K562 (cell line): ENCODE results near the gene PDCD6IP. TPM values are rescaled to one million over a fixed set of nuclear protein-coding genes. Genes with fewer than 3 reads are reported as not detected.

Experiments used
- ARID2 ChIP-seq: fragments of 450-650 bp; IDR thresholded peaks from 2 replicates; pipeline ENCODE4 v1.6.1; 2017; ENCODE audit warnings: antibody characterized with exemption, mild to moderate bottlenecking
- CCAR2 ChIP-seq: fragments of 200-400 bp; formaldehyde crosslinking; IDR thresholded peaks from 2 replicates; pipeline ENCODE4 v1.6.1; 2017; ENCODE audit warnings: mild to moderate bottlenecking, low read depth, low read length
- DDX20 ChIP-seq: fragments of 450-650 bp; IDR thresholded peaks from 2 replicates; pipeline ENCODE4 v1.6.1; 2016; ENCODE audit warnings: missing genetic modification characterization, low read depth, mild to moderate bottlenecking, missing compliant biosample characterization, moderate library complexity
- EP400 ChIP-seq: fragments of 450-650 bp; IDR thresholded peaks from 2 replicates; pipeline ENCODE4 v1.6.1; 2017; ENCODE audit warnings: antibody characterized with exemption, mild to moderate bottlenecking, moderate library complexity
- IRF2 ChIP-seq: sonication (generic); formaldehyde crosslinking; IDR thresholded peaks from 2 replicates; pipeline ENCODE4 v1.8.1; 2022; ENCODE audit warnings: mild to moderate bottlenecking, missing genetic modification reagents
- NFIC ChIP-seq: fragments of 450-650 bp; IDR thresholded peaks from 2 replicates; pipeline ENCODE4 v1.6.1; 2017; ENCODE audit warnings: mild to moderate bottlenecking, inconsistent platforms
- PHF8 ChIP-seq: fragments of 200-600 bp; sonication (generic); IDR thresholded peaks from 2 replicates; pipeline ENCODE4 v1.6.1; 2012; ENCODE audit warnings: mixed run types, mild to moderate bottlenecking, inconsistent platforms, low read length, moderate library complexity, borderline replicate concordance
- RBM15 ChIP-seq: fragments of 200-400 bp; formaldehyde crosslinking; IDR thresholded peaks from 2 replicates; pipeline ENCODE4 v1.6.1; 2018; ENCODE audit warnings: mild to moderate bottlenecking, low read length, moderate library complexity; ENCODE audit not compliant: insufficient read depth
- SRSF9 ChIP-seq: fragments of 200-400 bp; formaldehyde crosslinking; IDR thresholded peaks from 2 replicates; pipeline ENCODE4 v1.6.1; 2017; ENCODE audit warnings: low read depth, low read length, borderline replicate concordance
- SUPT5H ChIP-seq: fragments of 450-650 bp; IDR thresholded peaks from 2 replicates; pipeline ENCODE4 v1.6.1; 2016
- TAL1 ChIP-seq: fragments of 450-650 bp; IDR thresholded peaks from 2 replicates; pipeline ENCODE4 v1.6.1; 2016; ENCODE audit warnings: mild to moderate bottlenecking
- XRCC4 ChIP-seq: IDR thresholded peaks from one replicate; pipeline ENCODE4 v1.6.1; 2011; ENCODE audit not compliant: insufficient read depth, insufficient read length; ENCODE audit errors: extremely low read depth
- ZNF134 ChIP-seq: fragments of 250-450 bp; sonication (Bioruptor Pico); conservative IDR thresholded peaks from 2 replicates; pipeline ENCODE4 v1.4.0; 2020
- ZNF143 ChIP-seq: sonication (generic); formaldehyde crosslinking; IDR thresholded peaks from 2 replicates; pipeline ENCODE4 v1.9.0; 2022; ENCODE audit warnings: mild to moderate bottlenecking, missing genetic modification reagents
- ZNF778 ChIP-seq: fragments of 450-650 bp; formaldehyde crosslinking; IDR thresholded peaks from 2 replicates; pipeline ENCODE4 v1.4.0; 2020; ENCODE audit warnings: mild to moderate bottlenecking, moderate library complexity
- polyA plus RNA-seq, 8 experiments: library from polyadenylated mRNA; depleted of rRNA in 4 of 8; stranded (reverse) in 5 of 8; unstranded in 3 of 8; fragments of >200 nt; fragmentation: Nextera tagmentation in 2 of 8; fragmentation: Illumina TruSeq in 1 of 8; extraction: Ambion mirVana in 2 of 8; extraction: Trizol in 1 of 8; gene quantifications; 2 replicates each; pipeline versions ENCODE4 v1.2.1 to v1.2.3, GENCODE V29; 2011 to 2014; ENCODE audit warnings: inconsistent platforms in 1 of 8, missing spikeins in 1 of 8
- total RNA-seq, 7 experiments: library from RNA; depleted of rRNA in 6 of 7; stranded (reverse); fragments of >200 nt in 6 of 7; fragmentation: Illumina TruSeq in 2 of 7; extraction: Trizol in 2 of 7; gene quantifications; 2 replicates each; pipeline versions ENCODE4 v1.2.1 to v1.2.3, GENCODE V29; 2011 to 2021; ENCODE audit warnings: low replicate concordance in 1 of 7
- TF ChIP-seq, protein P1 (sequence below): fragments of 150-350 bp; IDR thresholded peaks from 2 replicates; pipeline ENCODE4 v1.6.1; 2014; ENCODE audit warnings: low read depth, mild to moderate bottlenecking, low read length, borderline replicate concordance
- TF ChIP-seq, protein P2 (sequence below): sonication (generic); formaldehyde crosslinking; IDR thresholded peaks from 2 replicates; pipeline ENCODE4 v1.8.1; 2022; ENCODE audit warnings: missing genetic modification reagents
- TF ChIP-seq, protein P3 (sequence below): fragments of 450-650 bp; IDR thresholded peaks from 2 replicates; pipeline ENCODE4 v1.7.1; 2018; ENCODE audit warnings: mild to moderate bottlenecking, low read depth; ENCODE audit not compliant: partially characterized antibody
- TF ChIP-seq, protein P4 (sequence below): IDR thresholded peaks from 3 replicates; pipeline ENCODE4 v1.6.1; 2011; ENCODE audit warnings: borderline replicate concordance, mild to moderate bottlenecking; ENCODE audit not compliant: insufficient read length, insufficient read depth

The PDCD6IP gene
- total and polyA plus RNA-seq, 9 of the 15 experiments (the other 6 are each of a cell fraction or from before 2014, with no cell fraction given), result 40.2 to 302 (median 122) TPM

DNA sequence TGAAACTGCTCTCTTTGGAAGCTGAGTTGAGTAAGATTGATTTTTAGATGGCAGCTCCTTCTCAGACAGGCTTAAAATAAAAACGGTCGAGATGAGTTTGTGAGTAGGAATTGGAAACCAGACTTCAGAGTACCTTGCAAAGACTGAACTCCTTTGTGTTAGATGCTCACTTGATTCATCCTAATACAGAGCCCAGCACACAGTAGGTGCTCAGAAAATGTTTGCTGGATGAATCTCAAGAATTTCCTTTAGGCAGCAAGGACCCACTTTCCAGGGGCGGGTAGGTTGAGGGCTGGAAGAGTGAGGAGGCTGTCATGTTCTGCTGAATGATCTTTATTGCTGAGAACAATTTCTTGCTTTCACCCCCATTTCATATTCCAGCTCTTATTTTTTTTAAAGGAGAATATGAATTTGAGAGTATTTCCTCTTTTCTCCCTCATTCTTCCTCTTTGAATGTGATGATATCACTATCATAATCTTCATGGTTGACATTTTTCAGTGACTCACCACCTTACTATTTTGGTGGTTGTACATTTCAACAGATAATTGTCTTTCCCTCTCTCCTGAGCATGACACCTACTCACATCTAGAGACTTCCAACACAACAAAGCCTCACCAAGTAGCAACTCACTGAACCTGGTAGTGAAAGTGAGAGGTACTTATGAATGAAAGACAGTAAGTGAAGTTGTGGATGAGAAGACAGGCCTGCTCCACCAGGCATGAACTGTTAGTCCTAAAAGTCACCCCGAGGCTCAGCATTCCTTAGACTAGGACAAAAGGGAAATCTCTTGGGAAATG lies 113.3 kb downstream of the PDCD6IP start (continued):
- no peak for TF ChIP-seq CCAR2
- no peak for TF ChIP-seq ZNF778 (CRISPR knock-in tag)
- TF ChIP-seq ZNF134 (CRISPR knock-in tag), result no peak
- no peak for TF ChIP-seq DDX20 (tag)
- no peak for TF ChIP-seq SUPT5H
- no peak for TF ChIP-seq ARID2
- TF ChIP-seq ZNF143 (CRISPR knock-in tag), result no peak
- no peak for TF ChIP-seq XRCC4
- TF ChIP-seq EP400, result peak; percentile 48
- no peak for TF ChIP-seq RBM15
- TF ChIP-seq PHF8, result no peak
- TF ChIP-seq, protein P1, sequence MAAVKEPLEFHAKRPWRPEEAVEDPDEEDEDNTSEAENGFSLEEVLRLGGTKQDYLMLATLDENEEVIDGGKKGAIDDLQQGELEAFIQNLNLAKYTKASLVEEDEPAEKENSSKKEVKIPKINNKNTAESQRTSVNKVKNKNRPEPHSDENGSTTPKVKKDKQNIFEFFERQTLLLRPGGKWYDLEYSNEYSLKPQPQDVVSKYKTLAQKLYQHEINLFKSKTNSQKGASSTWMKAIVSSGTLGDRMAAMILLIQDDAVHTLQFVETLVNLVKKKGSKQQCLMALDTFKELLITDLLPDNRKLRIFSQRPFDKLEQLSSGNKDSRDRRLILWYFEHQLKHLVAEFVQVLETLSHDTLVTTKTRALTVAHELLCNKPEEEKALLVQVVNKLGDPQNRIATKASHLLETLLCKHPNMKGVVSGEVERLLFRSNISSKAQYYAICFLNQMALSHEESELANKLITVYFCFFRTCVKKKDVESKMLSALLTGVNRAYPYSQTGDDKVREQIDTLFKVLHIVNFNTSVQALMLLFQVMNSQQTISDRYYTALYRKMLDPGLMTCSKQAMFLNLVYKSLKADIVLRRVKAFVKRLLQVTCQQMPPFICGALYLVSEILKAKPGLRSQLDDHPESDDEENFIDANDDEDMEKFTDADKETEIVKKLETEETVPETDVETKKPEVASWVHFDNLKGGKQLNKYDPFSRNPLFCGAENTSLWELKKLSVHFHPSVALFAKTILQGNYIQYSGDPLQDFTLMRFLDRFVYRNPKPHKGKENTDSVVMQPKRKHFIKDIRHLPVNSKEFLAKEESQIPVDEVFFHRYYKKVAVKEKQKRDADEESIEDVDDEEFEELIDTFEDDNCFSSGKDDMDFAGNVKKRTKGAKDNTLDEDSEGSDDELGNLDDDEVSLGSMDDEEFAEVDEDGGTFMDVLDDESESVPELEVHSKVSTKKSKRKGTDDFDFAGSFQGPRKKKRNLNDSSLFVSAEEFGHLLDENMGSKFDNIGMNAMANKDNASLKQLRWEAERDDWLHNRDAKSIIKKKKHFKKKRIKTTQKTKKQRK, result no peak
- TF ChIP-seq, protein P2, sequence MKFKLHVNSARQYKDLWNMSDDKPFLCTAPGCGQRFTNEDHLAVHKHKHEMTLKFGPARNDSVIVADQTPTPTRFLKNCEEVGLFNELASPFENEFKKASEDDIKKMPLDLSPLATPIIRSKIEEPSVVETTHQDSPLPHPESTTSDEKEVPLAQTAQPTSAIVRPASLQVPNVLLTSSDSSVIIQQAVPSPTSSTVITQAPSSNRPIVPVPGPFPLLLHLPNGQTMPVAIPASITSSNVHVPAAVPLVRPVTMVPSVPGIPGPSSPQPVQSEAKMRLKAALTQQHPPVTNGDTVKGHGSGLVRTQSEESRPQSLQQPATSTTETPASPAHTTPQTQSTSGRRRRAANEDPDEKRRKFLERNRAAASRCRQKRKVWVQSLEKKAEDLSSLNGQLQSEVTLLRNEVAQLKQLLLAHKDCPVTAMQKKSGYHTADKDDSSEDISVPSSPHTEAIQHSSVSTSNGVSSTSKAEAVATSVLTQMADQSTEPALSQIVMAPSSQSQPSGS (CRISPR knock-in tag), result no peak
- TF ChIP-seq NFIC, result no peak
- 0 out of 2 replicates have a peak, but pooled peaks have one; percentile 26 for TF ChIP-seq TAL1
- TF ChIP-seq IRF2, result no peak
- no peak for TF ChIP-seq SRSF9
- TF ChIP-seq, protein P3, sequence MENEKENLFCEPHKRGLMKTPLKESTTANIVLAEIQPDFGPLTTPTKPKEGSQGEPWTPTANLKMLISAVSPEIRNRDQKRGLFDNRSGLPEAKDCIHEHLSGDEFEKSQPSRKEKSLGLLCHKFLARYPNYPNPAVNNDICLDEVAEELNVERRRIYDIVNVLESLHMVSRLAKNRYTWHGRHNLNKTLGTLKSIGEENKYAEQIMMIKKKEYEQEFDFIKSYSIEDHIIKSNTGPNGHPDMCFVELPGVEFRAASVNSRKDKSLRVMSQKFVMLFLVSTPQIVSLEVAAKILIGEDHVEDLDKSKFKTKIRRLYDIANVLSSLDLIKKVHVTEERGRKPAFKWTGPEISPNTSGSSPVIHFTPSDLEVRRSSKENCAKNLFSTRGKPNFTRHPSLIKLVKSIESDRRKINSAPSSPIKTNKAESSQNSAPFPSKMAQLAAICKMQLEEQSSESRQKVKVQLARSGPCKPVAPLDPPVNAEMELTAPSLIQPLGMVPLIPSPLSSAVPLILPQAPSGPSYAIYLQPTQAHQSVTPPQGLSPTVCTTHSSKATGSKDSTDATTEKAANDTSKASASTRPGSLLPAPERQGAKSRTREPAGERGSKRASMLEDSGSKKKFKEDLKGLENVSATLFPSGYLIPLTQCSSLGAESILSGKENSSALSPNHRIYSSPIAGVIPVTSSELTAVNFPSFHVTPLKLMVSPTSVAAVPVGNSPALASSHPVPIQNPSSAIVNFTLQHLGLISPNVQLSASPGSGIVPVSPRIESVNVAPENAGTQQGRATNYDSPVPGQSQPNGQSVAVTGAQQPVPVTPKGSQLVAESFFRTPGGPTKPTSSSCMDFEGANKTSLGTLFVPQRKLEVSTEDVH, result no peak
- TF ChIP-seq, protein P4, sequence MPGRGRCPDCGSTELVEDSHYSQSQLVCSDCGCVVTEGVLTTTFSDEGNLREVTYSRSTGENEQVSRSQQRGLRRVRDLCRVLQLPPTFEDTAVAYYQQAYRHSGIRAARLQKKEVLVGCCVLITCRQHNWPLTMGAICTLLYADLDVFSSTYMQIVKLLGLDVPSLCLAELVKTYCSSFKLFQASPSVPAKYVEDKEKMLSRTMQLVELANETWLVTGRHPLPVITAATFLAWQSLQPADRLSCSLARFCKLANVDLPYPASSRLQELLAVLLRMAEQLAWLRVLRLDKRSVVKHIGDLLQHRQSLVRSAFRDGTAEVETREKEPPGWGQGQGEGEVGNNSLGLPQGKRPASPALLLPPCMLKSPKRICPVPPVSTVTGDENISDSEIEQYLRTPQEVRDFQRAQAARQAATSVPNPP, result no peak
